Nephron (organoid): ENCODE data around the gene HOXA3.

Experiments
- H3K27ac Mint-ChIP-seq, 3 experiments: 2 replicates each; pipeline ENCODE4 v1.8.0; 2020; ENCODE audit warnings: mixed read lengths in 3 of 3, mild to moderate bottlenecking in 2 of 3, moderate library complexity in 1 of 3
- H3K27me3 Mint-ChIP-seq: 2 replicates; pipeline ENCODE4 v1.8.0; 2021; ENCODE audit warnings: low read depth, mild to moderate bottlenecking, moderate library complexity, mixed read lengths
- H3K36me3 Mint-ChIP-seq: 2 replicates; pipeline ENCODE4 v1.8.0; 2020; ENCODE audit warnings: low read depth, mixed read lengths
- H3K4me1 Mint-ChIP-seq: 2 replicates; pipeline ENCODE4 v1.8.0; 2020; ENCODE audit warnings: mixed read lengths
- H3K4me3 Mint-ChIP-seq, 3 experiments: 2 replicates each; pipeline ENCODE4 v1.8.0; 2020; ENCODE audit warnings: mild to moderate bottlenecking in 3 of 3, mixed read lengths in 3 of 3, moderate library complexity in 2 of 3
- H3K9me3 Mint-ChIP-seq: 2 replicates; pipeline ENCODE4 v1.8.0; 2020; ENCODE audit warnings: mixed read lengths
- TF ChIP-seq, protein P1 (sequence below), 3 experiments: fragments of 200-600 bp; sonication (generic); IDR thresholded peaks; one replicate each; pipeline ENCODE4 v1.5.0; 2021; ENCODE audit warnings: antibody characterized with exemption in 3 of 3; ENCODE audit not compliant: unreplicated experiment in 3 of 3

Gene HOXA3

DNA sequence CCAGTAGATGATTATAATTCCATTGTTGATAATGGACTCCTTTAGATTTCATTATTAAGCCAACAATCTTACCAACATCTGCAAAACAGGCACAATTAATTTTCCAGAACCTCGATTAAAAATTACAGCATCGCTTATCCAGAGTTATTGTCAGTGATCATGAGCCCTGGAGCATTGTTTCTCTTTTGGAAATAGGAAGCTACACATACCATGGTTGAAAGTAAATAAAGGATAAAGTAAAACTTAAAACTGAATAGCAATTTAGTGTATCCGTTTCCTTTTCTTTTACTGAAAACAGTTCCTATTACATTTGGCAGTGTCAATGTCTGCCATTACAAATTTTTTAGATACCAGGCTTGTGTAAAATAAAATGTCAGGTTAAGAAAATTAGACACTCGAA is 40.0 kb downstream of the HOXA3 start:
- Mint-ChIP-seq H3K9me3 (no peaks in the 10 kb centered on the region), H3K27me3 (peaks cover 9% of the 10 kb centered on the region), H3K4me3 (peak overlapping the region; percentile 96 to 99 (median 96)), H3K4me1 (peaks cover 64% of the 10 kb centered on the region), H3K36me3 (peaks cover 53% of the 10 kb centered on the region), H3K27ac (peak overlapping the region; percentile 99 to 100 (median 100))
- TF ChIP-seq, protein P1, sequence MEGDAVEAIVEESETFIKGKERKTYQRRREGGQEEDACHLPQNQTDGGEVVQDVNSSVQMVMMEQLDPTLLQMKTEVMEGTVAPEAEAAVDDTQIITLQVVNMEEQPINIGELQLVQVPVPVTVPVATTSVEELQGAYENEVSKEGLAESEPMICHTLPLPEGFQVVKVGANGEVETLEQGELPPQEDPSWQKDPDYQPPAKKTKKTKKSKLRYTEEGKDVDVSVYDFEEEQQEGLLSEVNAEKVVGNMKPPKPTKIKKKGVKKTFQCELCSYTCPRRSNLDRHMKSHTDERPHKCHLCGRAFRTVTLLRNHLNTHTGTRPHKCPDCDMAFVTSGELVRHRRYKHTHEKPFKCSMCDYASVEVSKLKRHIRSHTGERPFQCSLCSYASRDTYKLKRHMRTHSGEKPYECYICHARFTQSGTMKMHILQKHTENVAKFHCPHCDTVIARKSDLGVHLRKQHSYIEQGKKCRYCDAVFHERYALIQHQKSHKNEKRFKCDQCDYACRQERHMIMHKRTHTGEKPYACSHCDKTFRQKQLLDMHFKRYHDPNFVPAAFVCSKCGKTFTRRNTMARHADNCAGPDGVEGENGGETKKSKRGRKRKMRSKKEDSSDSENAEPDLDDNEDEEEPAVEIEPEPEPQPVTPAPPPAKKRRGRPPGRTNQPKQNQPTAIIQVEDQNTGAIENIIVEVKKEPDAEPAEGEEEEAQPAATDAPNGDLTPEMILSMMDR (IDR thresholded peaks at IDR 0.05; ENCODE audit: unreplicated experiment in 3 of 3) = no peak

- peak overlapping the region; percentile 96 to 99 (median 96) for H3K4me3 Mint-ChIP-seq
- H3K4me1 Mint-ChIP-seq = peaks cover 69% of the 10 kb centered on the region
- no peaks in the 10 kb centered on the region for H3K9me3 Mint-ChIP-seq
- H3K36me3 Mint-ChIP-seq = peaks cover 51% of the 10 kb centered on the region
- H3K27ac Mint-ChIP-seq = peak overlapping the region; percentile 99 to 100 (median 100)
- peaks cover 9% of the 10 kb centered on the region for H3K27me3 Mint-ChIP-seq
- TF ChIP-seq, protein P1 (IDR thresholded peaks at IDR 0.05; ENCODE audit: unreplicated experiment in 3 of 3) = no peak
Observed at GRCh38 chr7:27111751-27112277, 40.6 kb downstream of the HOXA3 start.

GRCh38 chr7:27111042-27111750 is 41.2 kb downstream of the HOXA3 start:
- Mint-ChIP-seq H3K4me3 (peak overlapping the region; percentile 96 to 99 (median 96)), H3K27ac (peak overlapping the region; percentile 99 to 100 (median 100)), H3K9me3 (no peaks in the 10 kb centered on the region), H3K36me3 (peaks cover 46% of the 10 kb centered on the region), H3K4me1 (peaks cover 66% of the 10 kb centered on the region), H3K27me3 (peaks cover 6% of the 10 kb centered on the region)
- TF ChIP-seq, protein P1 (IDR thresholded peaks at IDR 0.05; ENCODE audit: unreplicated experiment in 3 of 3) = no peak

GRCh38 chr7:27110186-27111031 is 42.0 kb downstream of the HOXA3 start:
- H3K9me3 Mint-ChIP-seq = no peaks in the 10 kb centered on the region
- peaks cover 70% of the 10 kb centered on the region for H3K4me1 Mint-ChIP-seq
- TF ChIP-seq, protein P1 (IDR thresholded peaks at IDR 0.05; ENCODE audit: unreplicated experiment in 3 of 3) = no peak
- peaks cover 9% of the 10 kb centered on the region for H3K27me3 Mint-ChIP-seq
- peaks cover 48% of the 10 kb centered on the region for H3K36me3 Mint-ChIP-seq
- H3K27ac Mint-ChIP-seq = peak overlapping the region; percentile 99 to 100 (median 100)
- H3K4me3 Mint-ChIP-seq = peak overlapping the region; percentile 96 to 99 (median 96)

DNA sequence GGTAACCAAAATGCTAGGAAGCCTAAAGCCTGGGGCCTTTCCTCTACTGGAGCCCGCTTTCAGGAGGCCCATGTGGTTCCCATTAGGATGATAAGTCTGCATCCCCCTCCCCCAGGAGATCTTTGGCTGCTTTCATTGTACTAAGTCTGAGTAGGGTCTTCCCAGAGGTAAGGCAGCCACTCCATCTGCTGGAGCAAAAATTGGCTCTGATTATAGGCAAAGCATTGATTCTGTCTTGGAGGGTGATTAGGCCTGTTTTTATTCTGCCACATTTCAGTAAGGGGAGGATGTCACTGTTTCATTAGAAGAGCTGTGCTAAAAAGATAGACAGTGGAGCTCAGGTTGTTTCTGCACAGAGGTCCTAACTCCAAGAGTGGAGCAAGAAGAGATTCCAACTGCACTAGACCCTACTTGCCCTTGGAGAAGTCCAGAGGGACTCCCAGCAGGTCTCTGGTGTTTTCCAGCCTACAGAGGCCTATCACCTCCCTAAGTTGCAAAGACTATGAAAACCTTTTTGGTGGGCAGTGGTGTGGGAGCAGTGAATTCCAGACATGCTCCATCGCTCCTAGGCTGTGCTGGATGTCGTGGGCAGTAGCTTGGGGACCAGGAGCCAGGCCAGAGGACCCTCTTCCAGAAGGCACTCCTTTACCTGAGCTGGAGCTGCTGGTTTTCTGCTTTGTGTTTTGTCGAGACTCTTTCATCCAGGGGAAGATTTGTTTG is 42.8 kb downstream of the HOXA3 start:
- TF ChIP-seq, protein P1 (IDR thresholded peaks at IDR 0.05; ENCODE audit: unreplicated experiment in 3 of 3) = no peak
- Mint-ChIP-seq H3K9me3 (no peaks in the 10 kb centered on the region), H3K27me3 (peaks cover 17% of the 10 kb centered on the region), H3K4me3 (peak overlapping the region; percentile 83 to 96 (median 86)), H3K36me3 (peaks cover 43% of the 10 kb centered on the region), H3K27ac (peak overlapping the region; percentile 99 to 100 (median 100)), H3K4me1 (peaks cover 72% of the 10 kb centered on the region)
